Liver (tissue), 9 donors: ENCODE measurements around the gene MSH6. TPM values are rescaled to one million over a fixed set of nuclear protein-coding genes. Genes with fewer than 3 reads are reported as not detected.

Experiments
- DNase-seq: peaks from one replicate; pipeline ENCODE4 v3.0.0-alpha.2; 2017; ENCODE audit warnings: low spot score
- H3K27ac ChIP-seq, 2 donors: one replicate each; pipeline ENCODE4 v1.7.0; 2013; ENCODE audit warnings: inconsistent platforms in 2 of 2, low read length in 2 of 2, control low read depth in 1 of 2, low read depth in 1 of 2, mild to moderate bottlenecking in 1 of 2
- H3K27me3 ChIP-seq, 4 donors: one replicate each; pipeline versions ENCODE4 v1.6.1 to v1.7.0; 2013; ENCODE audit warnings: low read length in 3 of 4, inconsistent platforms in 1 of 4, mild to moderate bottlenecking in 1 of 4, moderate library complexity in 1 of 4; ENCODE audit not compliant: control insufficient read depth in 4 of 4, insufficient read depth in 4 of 4
- H3K36me3 ChIP-seq, 4 donors: one replicate each; pipeline versions ENCODE4 v1.6.1 to v1.7.0; 2013; ENCODE audit warnings: low read length in 3 of 4, mild to moderate bottlenecking in 3 of 4, low read depth in 1 of 4, moderate library complexity in 1 of 4; ENCODE audit not compliant: control insufficient read depth in 4 of 4, insufficient read depth in 3 of 4
- H3K4me1 ChIP-seq, 4 donors: one replicate each; pipeline versions ENCODE4 v1.6.1 to v1.7.0; 2013; ENCODE audit warnings: low read length in 3 of 4, mild to moderate bottlenecking in 3 of 4, moderate library complexity in 1 of 4; ENCODE audit not compliant: control insufficient read depth in 4 of 4, insufficient read depth in 4 of 4
- H3K4me3 ChIP-seq, 3 donors: one replicate each; pipeline versions ENCODE4 v1.6.1 to v1.7.0; 2013; ENCODE audit warnings: low read length in 3 of 3, control low read depth in 1 of 3, low read depth in 1 of 3, mild to moderate bottlenecking in 1 of 3
- H3K9ac ChIP-seq, 2 donors: one replicate each; pipeline ENCODE4 v1.7.0; 2013; ENCODE audit warnings: low read length in 2 of 2, mild to moderate bottlenecking in 2 of 2, moderate library complexity in 2 of 2, control low read depth in 1 of 2, low read depth in 1 of 2
- H3K9me3 ChIP-seq, 4 donors: one replicate each; pipeline versions ENCODE4 v1.6.1 to v1.7.0; 2013; ENCODE audit warnings: low read length in 3 of 4; ENCODE audit not compliant: control insufficient read depth in 4 of 4
- EGR1 ChIP-seq, 2 donors: IDR thresholded peaks; 2 replicates each; pipeline ENCODE4 v1.6.1; 2016 to 2018; ENCODE audit warnings: antibody characterized with exemption in 2 of 2, low read depth in 2 of 2
- FOXA1 ChIP-seq: IDR thresholded peaks from 2 replicates; pipeline ENCODE4 v1.6.1; 2016; ENCODE audit warnings: antibody characterized with exemption
- FOXA2 ChIP-seq: IDR thresholded peaks from 2 replicates; pipeline ENCODE4 v1.6.1; 2016; ENCODE audit warnings: antibody characterized with exemption
- GABPA ChIP-seq, 2 donors: IDR thresholded peaks in 1 of 2; conservative IDR thresholded peaks in 1 of 2; 2 replicates each; pipeline ENCODE4 v1.6.1; 2016; ENCODE audit warnings: antibody characterized with exemption in 2 of 2, mild to moderate bottlenecking in 1 of 2, moderate library complexity in 1 of 2
- HNF4A ChIP-seq, 2 donors: conservative IDR thresholded peaks; 2 replicates each; pipeline ENCODE4 v1.6.1; 2016; ENCODE audit warnings: antibody characterized with exemption in 2 of 2, mild to moderate bottlenecking in 2 of 2
- HNF4G ChIP-seq: IDR thresholded peaks from 2 replicates; pipeline ENCODE4 v1.6.1; 2016; ENCODE audit warnings: antibody characterized with exemption
- JUND ChIP-seq, 2 donors: IDR thresholded peaks; 2 replicates each; pipeline ENCODE4 v1.6.1; 2016; ENCODE audit warnings: antibody characterized with exemption in 2 of 2
- NR2F2 ChIP-seq: IDR thresholded peaks from 2 replicates; pipeline ENCODE4 v1.6.1; 2016; ENCODE audit warnings: antibody characterized with exemption
- RAD21 ChIP-seq, 2 donors: IDR thresholded peaks; 2 replicates each; pipeline ENCODE4 v1.6.1; 2016; ENCODE audit warnings: antibody characterized with exemption in 2 of 2, mild to moderate bottlenecking in 2 of 2
- RXRA ChIP-seq, 2 donors: IDR thresholded peaks; 2 replicates each; pipeline ENCODE4 v1.6.1; 2017 to 2018; ENCODE audit warnings: antibody characterized with exemption in 2 of 2, mild to moderate bottlenecking in 1 of 2
- SP1 ChIP-seq: IDR thresholded peaks from 2 replicates; pipeline ENCODE4 v1.6.1; 2018; ENCODE audit warnings: antibody characterized with exemption, mild to moderate bottlenecking
- TAF1 ChIP-seq: conservative IDR thresholded peaks from 2 replicates; pipeline ENCODE4 v1.6.1; 2016; ENCODE audit warnings: antibody characterized with exemption, mild to moderate bottlenecking
- ZBTB33 ChIP-seq: IDR thresholded peaks from 2 replicates; pipeline ENCODE4 v1.6.1; 2016; ENCODE audit warnings: antibody characterized with exemption
- WGBS: extraction: QIAGEN DNeasy Blood & Tissue Kit; methylation state at CpG from one replicate; pipeline ENCODE4 v1.1.7; 2013; 5-methylcytosine and 5-hydroxymethylcytosine counted together
- polyA plus RNA-seq, 2 donors: library from polyadenylated mRNA; stranded (reverse) in 1 of 2; unstranded in 1 of 2; fragments of 200-250 nt in 1 of 2; fragments of >200 nt in 1 of 2; fragmentation: Nextera tagmentation in 1 of 2; extraction: Ambion mirVana in 1 of 2; gene quantifications; one replicate each; pipeline versions ENCODE4 v1.2.1 to v1.2.3, GENCODE V29; 2013 to 2015
- total RNA-seq, 2 donors: library from RNA; depleted of rRNA; stranded (reverse); fragments of >200 nt; gene quantifications; one replicate each; pipeline ENCODE4 v1.2.3, GENCODE V29; 2014
- TF ChIP-seq, protein P1 (sequence below): IDR thresholded peaks from 2 replicates; pipeline ENCODE4 v1.6.1; 2016; ENCODE audit warnings: antibody characterized with exemption
- donor health status: healthy.
- donor health status: healthy.
- donor health status: healthy.
- donor health status: healthy.
- donor health status: healthy.

The MSH6 gene
- total and polyA plus RNA-seq, 4 donors, result 5.3 to 40.5 (median 17.6) TPM

- TF ChIP-seq FOXA1 (no peak), ZBTB33 (no peak), GABPA (IDR thresholded peaks at IDR 0.05 in 1 of 2, conservative IDR thresholded peaks at IDR 0.05 in 1 of 2) (no peak), SP1 (no peak)
Observed at GRCh38 chr2:47809903-47810302, 27.0 kb downstream of the MSH6 start (continued).

DNA sequence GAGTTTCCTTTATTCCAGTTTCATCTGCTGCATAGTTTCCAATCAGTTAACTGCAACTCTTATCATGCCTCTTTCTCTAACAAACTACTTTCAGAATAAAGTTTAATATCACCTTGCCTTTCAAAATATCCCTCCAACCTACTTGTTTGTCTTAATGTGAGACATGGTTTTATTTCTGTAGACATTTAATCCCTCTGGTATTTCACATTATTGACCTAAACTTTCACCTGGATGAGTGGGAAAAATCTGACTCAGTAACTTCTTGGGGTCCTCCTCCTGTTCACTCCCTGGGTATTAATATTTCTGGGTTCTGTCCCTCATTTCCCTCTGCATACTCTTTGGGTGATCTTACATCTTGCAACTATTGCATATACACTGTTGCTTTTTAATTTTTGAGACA, 27.9 kb downstream of the MSH6 start:
- DNase-seq, result no peak
- H3K4me1 ChIP-seq, result no peaks in the 10 kb centered on the region
- H3K36me3 ChIP-seq, result peaks cover 7 to 67% (median 53%) of the 10 kb centered on the region in 4 donors
- H3K4me3 ChIP-seq, result no peak overlapping the region
- no peaks in the 10 kb centered on the region for H3K27me3 ChIP-seq
- TF ChIP-seq JUND (IDR thresholded peaks at IDR 0.05) (no peak), FOXA1 (no peak)
- TF ChIP-seq, protein P1, sequence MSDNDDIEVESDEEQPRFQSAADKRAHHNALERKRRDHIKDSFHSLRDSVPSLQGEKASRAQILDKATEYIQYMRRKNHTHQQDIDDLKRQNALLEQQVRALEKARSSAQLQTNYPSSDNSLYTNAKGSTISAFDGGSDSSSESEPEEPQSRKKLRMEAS, result no peak
- no peaks in the 10 kb centered on the region for H3K9me3 ChIP-seq
- no peak overlapping the region for H3K9ac ChIP-seq
- H3K27ac ChIP-seq, result no peak overlapping the region

- 93% methylated on average over 1 of the region's 1 CpG for WGBS
- peaks cover 7 to 67% (median 54%) of the 10 kb centered on the region in 4 donors for H3K36me3 ChIP-seq
- H3K27me3 ChIP-seq, result no peaks in the 10 kb centered on the region
- H3K9me3 ChIP-seq, result no peaks in the 10 kb centered on the region
- no peaks in the 10 kb centered on the region for H3K4me1 ChIP-seq
- DNase-seq, result no peak
- no peak overlapping the region for H3K9ac ChIP-seq
- H3K27ac ChIP-seq, result no peak overlapping the region
- H3K4me3 ChIP-seq, result no peak overlapping the region
- TF ChIP-seq, protein P1, result no peak
- TF ChIP-seq JUND (IDR thresholded peaks at IDR 0.05), result no peak
- TF ChIP-seq GABPA (IDR thresholded peaks at IDR 0.05 in 1 of 2, conservative IDR thresholded peaks at IDR 0.05 in 1 of 2), result no peak
- TF ChIP-seq TAF1, result no peak
- no peak for TF ChIP-seq RAD21 (IDR thresholded peaks at IDR 0.05)
- TF ChIP-seq FOXA2, result no peak
- TF ChIP-seq FOXA1, result no peak
- TF ChIP-seq EGR1 (IDR thresholded peaks at IDR 0.05; ENCODE audit: low read depth in 2 of 2), result no peak
- TF ChIP-seq RXRA (IDR thresholded peaks at IDR 0.05), result no peak
- TF ChIP-seq HNF4A (conservative IDR thresholded peaks at IDR 0.05), result no peak
- TF ChIP-seq HNF4G, result no peak
Observed at GRCh38 chr2:47811668-47812067, 28.7 kb downstream of the MSH6 start.

GRCh38 chr2:47815764-47816163, 32.8 kb downstream of the MSH6 start:
- Histone ChIP-seq H3K9me3 (no peaks in the 10 kb centered on the region), H3K9ac (no peak overlapping the region), H3K4me1 (no peaks in the 10 kb centered on the region), H3K27me3 (no peaks in the 10 kb centered on the region), H3K4me3 (no peak overlapping the region), H3K36me3 (peaks cover 3 to 61% (median 47%) of the 10 kb centered on the region in 4 donors), H3K27ac (no peak overlapping the region)
- no peak for DNase-seq
- 97% methylated on average over 10 of the region's 10 CpGs for WGBS
- no peak for TF ChIP-seq JUND (IDR thresholded peaks at IDR 0.05)
- TF ChIP-seq SP1, result no peak
- no peak for TF ChIP-seq ZBTB33
- TF ChIP-seq NR2F2, result no peak
